NT2/D1 (cell line): ENCODE measurements around the gene UGT1A10.

ENCODE experiments used
- SUZ12 ChIP-seq: IDR thresholded peaks from 2 replicates; pipeline ENCODE4 v1.6.1; 2011; ENCODE audit not compliant: insufficient read length, insufficient read depth; ENCODE audit errors: extremely low read depth
- YY1 ChIP-seq: IDR thresholded peaks from 2 replicates; pipeline ENCODE4 v1.6.1; 2011; ENCODE audit not compliant: insufficient read length, insufficient read depth
- ZNF274 ChIP-seq: IDR thresholded peaks from 2 replicates; pipeline ENCODE4 v1.6.1; 2011; ENCODE audit warnings: mild to moderate bottlenecking, low read depth, low read length

GRCh38 chr2:233593201-233593600, 43.0 kb upstream of the UGT1A10 start:
- TF ChIP-seq ZNF274 (no peak), YY1 (no peak), SUZ12 (no peak)
